HG03280 (cell line): Measurements from ENCODE around the gene RTN4.

ENCODE experiments used
- ATAC-seq: cut with Tn5 transposase; IDR thresholded peaks from one replicate; pipeline ENCODE4 v1.9.1; 2021; ENCODE audit warnings: mild to moderate bottlenecking, moderate library complexity; ENCODE audit not compliant: unreplicated experiment

RTN4 gene

GRCh38 chr2:54931473-54931872 is 118.8 kb downstream of the RTN4 start:
- ATAC-seq = no peak

DNA sequence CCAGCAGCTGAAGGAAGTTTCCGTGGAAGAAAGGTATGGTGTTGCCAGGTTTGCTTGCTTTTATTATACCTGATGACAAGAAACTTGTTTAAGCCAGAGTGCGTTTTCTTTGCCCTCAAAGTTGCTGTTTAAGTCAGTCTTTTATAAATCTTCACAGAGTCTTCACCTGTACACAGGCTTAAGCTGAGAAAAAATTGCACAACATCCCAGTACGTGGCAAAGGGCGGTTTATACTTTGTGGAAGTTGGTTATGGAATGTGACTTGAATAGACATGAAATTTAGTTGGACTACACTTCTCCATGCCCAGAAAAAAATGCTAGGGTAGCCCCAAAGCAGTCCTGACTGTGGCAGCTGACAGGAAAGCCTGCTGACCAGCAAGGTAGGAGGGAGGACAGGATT is 121.5 kb downstream of the RTN4 start:
- no peak for ATAC-seq

GRCh38 chr2:54927751-54928615 is 122.3 kb downstream of the RTN4 start:
- no peak for ATAC-seq

GRCh38 chr2:54927085-54927750 is 123.0 kb downstream of the RTN4 start:
- ATAC-seq = no peak

DNA sequence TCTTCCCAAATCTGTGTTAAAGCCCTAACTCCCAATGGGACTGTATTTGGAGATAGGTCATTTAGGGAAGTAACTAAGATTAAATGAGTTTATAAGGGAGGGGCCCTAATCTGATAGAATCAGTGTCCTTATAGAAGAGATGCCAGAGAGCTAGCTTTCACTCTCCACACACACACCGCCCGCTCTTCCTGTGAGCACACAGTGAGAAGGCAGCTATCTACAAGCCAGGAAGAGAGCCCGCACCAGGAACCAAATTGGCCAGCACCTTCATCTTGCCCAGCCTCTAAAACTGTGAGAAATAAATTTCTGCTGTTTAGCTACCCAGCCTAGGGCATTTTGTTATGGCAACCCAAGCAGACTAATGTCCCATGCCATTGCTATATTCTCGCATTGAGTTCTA is 125.2 kb downstream of the RTN4 start:
- ATAC-seq = no peak

DNA sequence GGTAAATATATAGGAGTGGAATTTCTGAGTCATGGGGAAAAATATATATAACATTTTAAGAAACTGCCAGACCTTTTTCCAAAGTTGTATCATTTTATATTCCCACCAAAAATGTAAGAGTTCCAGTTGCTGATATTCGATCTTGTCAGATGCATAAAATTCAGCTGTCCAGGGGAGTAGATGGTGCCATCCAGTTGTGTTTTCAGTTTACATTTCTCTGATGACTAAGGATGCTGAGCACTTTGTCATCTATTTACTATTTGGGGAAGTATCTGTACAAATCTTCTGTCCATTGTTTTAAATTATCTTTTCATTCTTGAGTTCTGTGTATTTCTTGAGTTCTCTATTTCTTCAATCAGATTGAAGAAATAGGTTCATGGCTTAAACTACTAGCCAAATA is 126.1 kb downstream of the RTN4 start:
- no peak for ATAC-seq
